SU-DHL-6 (cell line): ENCODE measurements around the gene TUBGCP6.

ENCODE experiments used
- CTCF ChIP-seq: fragments of 200-600 bp; sonication (generic); IDR thresholded peaks from one replicate; pipeline ENCODE4 v1.5.1; 2017; ENCODE audit warnings: antibody characterized with exemption, mild to moderate bottlenecking, low read length, moderate library complexity; ENCODE audit not compliant: insufficient read depth, poor library complexity, severe bottlenecking
- EZH2phosphoT487 ChIP-seq: fragments of 200-600 bp; sonication (generic), shearing (Covaris generic); conservative IDR thresholded peaks from 2 replicates; pipeline ENCODE4 v1.6.1; 2018; ENCODE audit warnings: mild to moderate bottlenecking, antibody characterized with exemption, low read length, moderate library complexity, mixed read lengths

- TF ChIP-seq CTCF (no peak), EZH2phosphoT487 (no peak)
Observed at GRCh38 chr22:50238755-50239154, 6.1 kb downstream of the TUBGCP6 start.
